ENCODE measurements around the gene CARD19.

CARD19 gene

DNA sequence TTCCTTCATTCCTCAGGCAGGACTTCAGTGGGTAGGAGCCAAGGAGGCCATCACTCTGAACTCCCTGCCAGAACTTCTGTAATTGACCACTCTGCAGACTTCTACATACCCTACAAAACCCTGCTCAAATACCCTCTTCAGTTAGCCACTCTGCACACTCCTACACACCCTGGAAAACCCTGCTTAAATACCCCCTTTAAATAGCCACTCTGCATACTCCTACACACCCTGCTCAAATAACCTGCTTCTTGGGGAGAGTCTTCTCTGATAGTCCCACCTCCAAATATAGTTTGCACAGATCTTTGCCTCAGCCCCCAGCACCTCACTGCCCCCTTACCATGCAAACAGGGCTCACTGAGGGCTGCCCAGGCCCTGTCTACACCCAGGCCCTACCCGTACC lies 18.6 kb upstream of the CARD19 start:
- Histone ChIP-seq H3K9me3 (replicated peaks; ENCODE audit: insufficient read depth, low read length) (no peaks in the 10 kb centered on the region), H3K9me2 (replicated peaks; ENCODE audit: insufficient read depth, low read length) (no peaks in the 10 kb centered on the region), H2AFZ (ENCODE audit: low read length) (no peak overlapping the region), H3K4me2 (ENCODE audit: low read depth, low read length) (no peak overlapping the region), H3K4me3 (ENCODE audit: low read length) (no peak overlapping the region), H3K36me3 (replicated peaks; ENCODE audit: insufficient read depth, low read length) (no peaks in the 10 kb centered on the region), H3K79me2 (ENCODE audit: low read length) (no peaks in the 10 kb centered on the region), H3K9ac (ENCODE audit: low read length) (no peak overlapping the region), H3K27me3 (replicated peaks; ENCODE audit: insufficient read depth, low read length) (no peaks in the 10 kb centered on the region), H3F3A (ENCODE audit: insufficient read depth, low read length) (no peaks in the 10 kb centered on the region), H4K20me1 (ENCODE audit: insufficient read depth, low read length) (no peaks in the 10 kb centered on the region), H3K27ac (ENCODE audit: low read length) (no peak overlapping the region), H3K4me1 (ENCODE audit: low read length) (peaks cover 4% of the 10 kb centered on the region)
- TF ChIP-seq, protein P1, sequence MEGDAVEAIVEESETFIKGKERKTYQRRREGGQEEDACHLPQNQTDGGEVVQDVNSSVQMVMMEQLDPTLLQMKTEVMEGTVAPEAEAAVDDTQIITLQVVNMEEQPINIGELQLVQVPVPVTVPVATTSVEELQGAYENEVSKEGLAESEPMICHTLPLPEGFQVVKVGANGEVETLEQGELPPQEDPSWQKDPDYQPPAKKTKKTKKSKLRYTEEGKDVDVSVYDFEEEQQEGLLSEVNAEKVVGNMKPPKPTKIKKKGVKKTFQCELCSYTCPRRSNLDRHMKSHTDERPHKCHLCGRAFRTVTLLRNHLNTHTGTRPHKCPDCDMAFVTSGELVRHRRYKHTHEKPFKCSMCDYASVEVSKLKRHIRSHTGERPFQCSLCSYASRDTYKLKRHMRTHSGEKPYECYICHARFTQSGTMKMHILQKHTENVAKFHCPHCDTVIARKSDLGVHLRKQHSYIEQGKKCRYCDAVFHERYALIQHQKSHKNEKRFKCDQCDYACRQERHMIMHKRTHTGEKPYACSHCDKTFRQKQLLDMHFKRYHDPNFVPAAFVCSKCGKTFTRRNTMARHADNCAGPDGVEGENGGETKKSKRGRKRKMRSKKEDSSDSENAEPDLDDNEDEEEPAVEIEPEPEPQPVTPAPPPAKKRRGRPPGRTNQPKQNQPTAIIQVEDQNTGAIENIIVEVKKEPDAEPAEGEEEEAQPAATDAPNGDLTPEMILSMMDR (IDR thresholded peaks at IDR 0.05; ENCODE audit: low read length) = no peak
- TF ChIP-seq EZH2 (optimal IDR thresholded peaks at IDR 0.05; ENCODE audit: low read depth, low read length) (no peak), EZH2phosphoT487 (IDR thresholded peaks at IDR 0.05; ENCODE audit: low read length) (no peak)
- DNase-seq = no peak

- Histone ChIP-seq H3K4me1 (ENCODE audit: low read length) (0 out of 2 replicates have a peak, but pooled peaks cover 2% of the 10 kb centered on the region), H3K27ac (ENCODE audit: low read length) (no peak overlapping the region), H3K9ac (ENCODE audit: low read length) (no peak overlapping the region), H4K20me1 (ENCODE audit: insufficient read depth, low read length) (no peaks in the 10 kb centered on the region), H3K4me3 (ENCODE audit: low read length) (no peak overlapping the region), H3K36me3 (replicated peaks; ENCODE audit: insufficient read depth, low read length) (no peaks in the 10 kb centered on the region), H3K9me2 (replicated peaks; ENCODE audit: insufficient read depth, low read length) (no peaks in the 10 kb centered on the region), H3K27me3 (replicated peaks; ENCODE audit: insufficient read depth, low read length) (no peaks in the 10 kb centered on the region), H3K79me2 (ENCODE audit: low read length) (no peaks in the 10 kb centered on the region), H3F3A (ENCODE audit: insufficient read depth, low read length) (no peaks in the 10 kb centered on the region), H2AFZ (ENCODE audit: low read length) (no peak overlapping the region), H3K4me2 (ENCODE audit: low read depth, low read length) (no peak overlapping the region), H3K9me3 (replicated peaks; ENCODE audit: insufficient read depth, low read length) (no peaks in the 10 kb centered on the region)
- no peak for DNase-seq
- TF ChIP-seq, protein P1 (IDR thresholded peaks at IDR 0.05; ENCODE audit: low read length) = no peak
- TF ChIP-seq EZH2phosphoT487 (IDR thresholded peaks at IDR 0.05; ENCODE audit: low read length) (no peak), EZH2 (optimal IDR thresholded peaks at IDR 0.05; ENCODE audit: low read depth, low read length) (no peak)
Observed at GRCh38 chr9:93077811-93078210, 18.2 kb upstream of the CARD19 start.

DNA sequence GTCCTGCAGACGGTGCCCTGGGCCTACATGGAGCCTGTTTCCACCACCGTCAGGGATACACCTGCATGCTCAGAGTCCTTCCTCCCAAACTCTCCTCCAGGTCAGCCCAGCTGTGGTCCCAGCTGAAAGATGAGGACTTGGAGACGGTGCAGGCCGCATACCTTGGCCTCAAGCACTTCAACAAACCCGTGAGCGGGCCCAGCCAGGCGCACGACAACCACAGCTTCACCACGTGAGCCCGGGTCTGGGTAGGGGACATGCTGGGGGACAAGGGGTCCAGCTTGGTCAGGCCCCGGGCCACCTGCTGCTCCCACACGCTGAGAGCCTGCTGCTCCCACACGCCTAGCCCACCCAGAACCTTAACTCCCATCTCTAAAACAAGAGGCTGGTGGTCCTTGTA lies 16.6 kb upstream of the CARD19 start:
- H3K9ac ChIP-seq (ENCODE audit: low read length) = no peak overlapping the region

More for the DNA sequence above, 16.6 kb upstream of the CARD19 start:
- Histone ChIP-seq H3F3A (ENCODE audit: insufficient read depth, low read length) (no peaks in the 10 kb centered on the region), H3K27ac (ENCODE audit: low read length) (no peak overlapping the region), H3K36me3 (replicated peaks; ENCODE audit: insufficient read depth, low read length) (no peaks in the 10 kb centered on the region), H3K4me1 (ENCODE audit: low read length) (no peaks in the 10 kb centered on the region), H2AFZ (ENCODE audit: low read length) (no peak overlapping the region), H3K9me2 (replicated peaks; ENCODE audit: insufficient read depth, low read length) (no peaks in the 10 kb centered on the region), H3K4me3 (ENCODE audit: low read length) (no peak overlapping the region), H3K79me2 (ENCODE audit: low read length) (no peaks in the 10 kb centered on the region), H3K9me3 (replicated peaks; ENCODE audit: insufficient read depth, low read length) (no peaks in the 10 kb centered on the region), H4K20me1 (ENCODE audit: insufficient read depth, low read length) (no peaks in the 10 kb centered on the region), H3K27me3 (replicated peaks; ENCODE audit: insufficient read depth, low read length) (no peaks in the 10 kb centered on the region), H3K4me2 (ENCODE audit: low read depth, low read length) (no peak overlapping the region)
- DNase-seq = no peak
- TF ChIP-seq EZH2 (optimal IDR thresholded peaks at IDR 0.05; ENCODE audit: low read depth, low read length) (no peak), EZH2phosphoT487 (IDR thresholded peaks at IDR 0.05; ENCODE audit: low read length) (no peak)
- TF ChIP-seq, protein P1 (IDR thresholded peaks at IDR 0.05; ENCODE audit: low read length) = no peak

All from MM.1S (cell line).